ENCODE data around the gene CFDP1.
"Not testable (repeated sequence)": the region's sequence is repeated elsewhere in the genome, so short reads cannot be mapped to it uniquely, and the experiment has no call there.

CFDP1 gene

DNA sequence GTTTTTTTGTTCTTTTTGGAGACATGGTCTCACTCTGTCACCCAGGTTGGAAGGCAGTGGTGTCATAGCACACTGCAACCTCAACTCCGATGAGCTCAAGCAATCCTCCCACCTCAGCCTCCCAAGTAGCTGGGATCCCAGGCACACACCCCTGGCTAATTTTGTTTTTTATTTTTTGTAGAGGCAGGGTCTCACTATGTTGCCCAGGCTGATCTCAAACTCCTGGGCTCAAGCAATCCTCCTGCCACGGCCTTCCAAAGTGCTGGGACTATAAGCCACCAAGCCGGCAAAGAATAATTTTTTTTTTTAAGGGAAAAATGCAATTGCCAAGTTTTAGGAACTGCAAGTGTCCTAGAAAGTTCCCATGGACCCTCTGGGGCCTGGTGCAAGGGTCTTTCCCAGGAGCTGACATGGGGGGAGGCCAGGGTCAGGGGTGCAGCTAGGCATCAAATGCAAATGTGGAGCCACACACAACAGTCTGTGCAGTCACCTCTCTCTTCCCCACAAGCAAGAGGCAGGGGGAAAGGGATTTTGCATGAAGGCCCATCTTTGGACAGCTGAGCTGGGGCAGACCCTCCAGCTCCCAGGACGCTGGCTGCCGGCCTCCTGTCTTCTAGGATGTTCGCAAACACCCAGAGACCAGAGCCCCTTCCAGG is 161.7 kb downstream of the CFDP1 start:
- no peak overlapping the region for H3K4me3 ChIP-seq (replicated peaks; ENCODE audit: insufficient read depth, low read length)
- TF ChIP-seq, protein P1, sequence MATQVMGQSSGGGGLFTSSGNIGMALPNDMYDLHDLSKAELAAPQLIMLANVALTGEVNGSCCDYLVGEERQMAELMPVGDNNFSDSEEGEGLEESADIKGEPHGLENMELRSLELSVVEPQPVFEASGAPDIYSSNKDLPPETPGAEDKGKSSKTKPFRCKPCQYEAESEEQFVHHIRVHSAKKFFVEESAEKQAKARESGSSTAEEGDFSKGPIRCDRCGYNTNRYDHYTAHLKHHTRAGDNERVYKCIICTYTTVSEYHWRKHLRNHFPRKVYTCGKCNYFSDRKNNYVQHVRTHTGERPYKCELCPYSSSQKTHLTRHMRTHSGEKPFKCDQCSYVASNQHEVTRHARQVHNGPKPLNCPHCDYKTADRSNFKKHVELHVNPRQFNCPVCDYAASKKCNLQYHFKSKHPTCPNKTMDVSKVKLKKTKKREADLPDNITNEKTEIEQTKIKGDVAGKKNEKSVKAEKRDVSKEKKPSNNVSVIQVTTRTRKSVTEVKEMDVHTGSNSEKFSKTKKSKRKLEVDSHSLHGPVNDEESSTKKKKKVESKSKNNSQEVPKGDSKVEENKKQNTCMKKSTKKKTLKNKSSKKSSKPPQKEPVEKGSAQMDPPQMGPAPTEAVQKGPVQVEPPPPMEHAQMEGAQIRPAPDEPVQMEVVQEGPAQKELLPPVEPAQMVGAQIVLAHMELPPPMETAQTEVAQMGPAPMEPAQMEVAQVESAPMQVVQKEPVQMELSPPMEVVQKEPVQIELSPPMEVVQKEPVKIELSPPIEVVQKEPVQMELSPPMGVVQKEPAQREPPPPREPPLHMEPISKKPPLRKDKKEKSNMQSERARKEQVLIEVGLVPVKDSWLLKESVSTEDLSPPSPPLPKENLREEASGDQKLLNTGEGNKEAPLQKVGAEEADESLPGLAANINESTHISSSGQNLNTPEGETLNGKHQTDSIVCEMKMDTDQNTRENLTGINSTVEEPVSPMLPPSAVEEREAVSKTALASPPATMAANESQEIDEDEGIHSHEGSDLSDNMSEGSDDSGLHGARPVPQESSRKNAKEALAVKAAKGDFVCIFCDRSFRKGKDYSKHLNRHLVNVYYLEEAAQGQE (IDR thresholded peaks at IDR 0.05; ENCODE audit: insufficient replicate concordance, low read depth) = no peak
- no peak for TF ChIP-seq GABPA (IDR thresholded peaks at IDR 0.05; ENCODE audit: low read depth)
- TF ChIP-seq POLR2AphosphoS5 (IDR thresholded peaks at IDR 0.05; ENCODE audit: low read depth) = no peak
- TF ChIP-seq, protein P2, sequence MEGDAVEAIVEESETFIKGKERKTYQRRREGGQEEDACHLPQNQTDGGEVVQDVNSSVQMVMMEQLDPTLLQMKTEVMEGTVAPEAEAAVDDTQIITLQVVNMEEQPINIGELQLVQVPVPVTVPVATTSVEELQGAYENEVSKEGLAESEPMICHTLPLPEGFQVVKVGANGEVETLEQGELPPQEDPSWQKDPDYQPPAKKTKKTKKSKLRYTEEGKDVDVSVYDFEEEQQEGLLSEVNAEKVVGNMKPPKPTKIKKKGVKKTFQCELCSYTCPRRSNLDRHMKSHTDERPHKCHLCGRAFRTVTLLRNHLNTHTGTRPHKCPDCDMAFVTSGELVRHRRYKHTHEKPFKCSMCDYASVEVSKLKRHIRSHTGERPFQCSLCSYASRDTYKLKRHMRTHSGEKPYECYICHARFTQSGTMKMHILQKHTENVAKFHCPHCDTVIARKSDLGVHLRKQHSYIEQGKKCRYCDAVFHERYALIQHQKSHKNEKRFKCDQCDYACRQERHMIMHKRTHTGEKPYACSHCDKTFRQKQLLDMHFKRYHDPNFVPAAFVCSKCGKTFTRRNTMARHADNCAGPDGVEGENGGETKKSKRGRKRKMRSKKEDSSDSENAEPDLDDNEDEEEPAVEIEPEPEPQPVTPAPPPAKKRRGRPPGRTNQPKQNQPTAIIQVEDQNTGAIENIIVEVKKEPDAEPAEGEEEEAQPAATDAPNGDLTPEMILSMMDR (IDR thresholded peaks at IDR 0.05; ENCODE audit: insufficient read depth, low read length) = no peak
- no peak for TF ChIP-seq SPI1 (IDR thresholded peaks at IDR 0.05; ENCODE audit: borderline replicate concordance, low read depth)
- H3K27ac ChIP-seq (replicated peaks) = no peak overlapping the region
- peaks cover 47% of the 10 kb centered on the region for H3K27me3 ChIP-seq (ENCODE audit: insufficient read depth, poor library complexity, severe bottlenecking)
- no peak for DNase-seq (ENCODE audit: low read depth in 1 of 2, low spot score in 1 of 2)

DNA sequence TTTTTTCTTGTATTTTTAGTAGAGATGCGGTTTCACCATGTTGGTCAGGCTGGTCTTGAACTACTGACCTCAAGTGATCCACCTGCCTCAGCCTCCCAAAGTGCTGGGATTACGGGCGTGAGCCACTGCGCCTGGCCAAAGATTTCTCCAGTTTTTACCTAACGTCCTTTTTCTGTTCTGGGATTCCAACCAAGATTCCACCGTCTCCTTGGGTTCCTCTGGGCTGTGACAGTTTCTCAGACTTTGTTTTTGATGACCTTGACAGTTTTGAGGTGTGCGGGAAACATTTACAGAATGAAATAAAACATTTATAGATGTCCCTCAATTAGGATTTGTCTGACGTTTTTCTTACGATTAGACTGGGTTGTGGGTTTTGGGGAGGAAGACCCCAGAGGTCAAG is 163.9 kb downstream of the CFDP1 start:
- DNase-seq (ENCODE audit: low read depth in 1 of 2, low spot score in 1 of 2); H3K4me3 ChIP-seq (replicated peaks; ENCODE audit: insufficient read depth, low read length); H3K27ac ChIP-seq (replicated peaks): not testable (repeated sequence)
- H3K27me3 ChIP-seq (ENCODE audit: insufficient read depth, poor library complexity, severe bottlenecking) = peaks cover 53% of the 10 kb centered on the region

DNA sequence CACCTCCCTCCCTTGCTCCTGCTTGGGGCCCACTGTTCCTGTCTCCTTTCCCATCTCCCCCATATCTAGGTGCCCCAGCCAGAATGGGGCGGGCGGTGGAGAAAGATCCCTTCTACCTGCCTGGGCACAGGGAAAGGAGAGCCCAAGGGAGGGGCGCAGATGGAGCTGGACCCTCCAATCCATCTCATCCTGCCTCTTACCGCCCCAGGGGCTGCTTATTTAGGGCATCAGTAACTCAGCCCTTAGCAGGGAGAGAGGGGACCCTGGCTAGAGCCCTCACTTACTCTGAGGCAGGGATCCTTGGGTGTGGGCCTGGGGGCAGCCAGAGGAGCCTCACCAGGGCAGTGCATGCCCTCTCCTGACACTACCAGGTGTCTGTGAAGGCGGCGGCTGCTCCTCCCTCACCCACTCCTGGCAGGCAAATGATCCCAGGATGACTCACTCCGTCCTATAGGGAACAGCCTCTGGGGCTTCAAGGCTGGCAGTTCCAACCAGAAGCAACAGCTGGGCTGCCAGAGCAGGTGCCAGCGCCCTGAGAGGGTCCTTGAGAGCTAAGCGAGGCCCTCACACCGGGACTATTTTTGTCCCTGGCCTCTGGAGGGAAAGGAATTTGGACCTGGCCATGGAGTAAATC is 165.6 kb downstream of the CFDP1 start:
- no peak overlapping the region for H3K4me3 ChIP-seq (replicated peaks; ENCODE audit: insufficient read depth, low read length)
- peaks cover 58% of the 10 kb centered on the region for H3K27me3 ChIP-seq (ENCODE audit: insufficient read depth, poor library complexity, severe bottlenecking)
- TF ChIP-seq GABPA (IDR thresholded peaks at IDR 0.05; ENCODE audit: low read depth) (no peak), POLR2AphosphoS5 (IDR thresholded peaks at IDR 0.05; ENCODE audit: low read depth) (no peak), SPI1 (IDR thresholded peaks at IDR 0.05; ENCODE audit: borderline replicate concordance, low read depth) (no peak)
- TF ChIP-seq, protein P1 (IDR thresholded peaks at IDR 0.05; ENCODE audit: insufficient replicate concordance, low read depth) = no peak
- TF ChIP-seq, protein P2 (IDR thresholded peaks at IDR 0.05; ENCODE audit: insufficient read depth, low read length) = no peak
- no peak overlapping the region for H3K27ac ChIP-seq (replicated peaks)
- DNase-seq (ENCODE audit: low read depth in 1 of 2, low spot score in 1 of 2) = no peak

DNA sequence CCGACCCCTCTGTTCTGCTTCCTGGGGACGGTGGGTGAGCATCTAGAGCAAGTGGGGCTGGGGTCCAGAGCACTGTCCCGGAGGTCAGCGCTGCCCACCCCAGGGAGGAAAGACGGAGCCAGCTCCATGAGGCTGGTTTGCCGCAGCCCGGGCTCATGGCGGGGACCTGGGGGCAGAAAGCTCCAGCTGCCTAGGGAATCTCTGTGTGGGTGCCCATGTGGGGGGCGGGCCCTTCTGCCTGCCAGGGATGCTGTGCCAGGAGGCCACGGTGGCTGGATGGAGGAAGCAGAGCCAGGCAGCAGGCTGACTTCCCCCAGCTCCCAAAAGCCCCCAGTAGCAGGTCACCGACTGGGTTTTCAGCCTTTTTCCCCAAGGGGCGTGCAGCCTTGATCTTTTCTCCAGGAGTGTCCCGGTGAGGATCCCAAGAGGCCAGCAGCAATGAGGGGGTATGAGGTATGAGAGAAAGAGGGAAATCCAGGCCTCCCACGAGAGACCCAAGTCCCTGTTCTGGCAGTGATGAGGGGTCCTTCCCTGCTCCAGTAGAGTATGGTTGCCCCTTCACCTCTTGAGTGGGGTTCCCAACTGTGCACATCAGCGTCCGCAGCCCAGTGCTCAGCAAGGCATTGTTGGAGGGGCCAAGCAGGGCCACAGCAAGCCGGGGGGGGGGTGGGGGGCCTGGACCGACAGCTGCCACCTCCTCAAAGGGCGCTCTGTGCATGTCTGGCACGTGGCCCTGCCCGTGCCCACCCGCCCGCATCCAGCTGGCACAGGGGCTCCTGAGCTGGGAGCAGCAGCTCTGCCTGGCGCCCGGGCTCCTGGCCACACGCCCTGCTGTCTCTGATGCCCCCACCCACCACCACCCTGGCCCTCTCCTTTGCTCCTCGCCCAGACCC is 166.3 kb downstream of the CFDP1 start:
- Histone ChIP-seq H3K27me3 (ENCODE audit: insufficient read depth, poor library complexity, severe bottlenecking) (peaks cover 61% of the 10 kb centered on the region), H3K27ac (replicated peaks) (no peak overlapping the region), H3K4me3 (replicated peaks; ENCODE audit: insufficient read depth, low read length) (no peak overlapping the region)
- TF ChIP-seq, protein P2 (IDR thresholded peaks at IDR 0.05; ENCODE audit: insufficient read depth, low read length) = no peak
- TF ChIP-seq POLR2AphosphoS5 (IDR thresholded peaks at IDR 0.05; ENCODE audit: low read depth) = no peak
- TF ChIP-seq SPI1 (IDR thresholded peaks at IDR 0.05; ENCODE audit: borderline replicate concordance, low read depth) = no peak
- TF ChIP-seq, protein P1 (IDR thresholded peaks at IDR 0.05; ENCODE audit: insufficient replicate concordance, low read depth) = no peak
- no peak for TF ChIP-seq GABPA (IDR thresholded peaks at IDR 0.05; ENCODE audit: low read depth)
- no peak for DNase-seq (ENCODE audit: low read depth in 1 of 2, low spot score in 1 of 2)
